Fibroblast of villous mesenchyme (primary cell): Measurements from ENCODE around the gene RAB11B. TPM values are rescaled to one million over a fixed set of nuclear protein-coding genes. Genes with fewer than 3 reads are reported as not detected.
"Not testable (repeated sequence)": the region's sequence is repeated elsewhere in the genome, so short reads cannot be mapped to it uniquely, and the experiment has no call there.

ENCODE experiments used
- DNase-seq: peaks from one replicate; pipeline ENCODE4 v3.0.0-alpha.2; 2010; ENCODE audit warnings: low read depth
- H3K4me3 ChIP-seq: 2 replicates; pipeline ENCODE4 v1.5.1; 2011; ENCODE audit warnings: low read depth, mild to moderate bottlenecking, low read length
- CTCF ChIP-seq: IDR thresholded peaks from 2 replicates; pipeline ENCODE4 v1.5.1; 2012; ENCODE audit warnings: low read depth, mild to moderate bottlenecking, low read length; ENCODE audit not compliant: insufficient read depth
- total RNA-seq: library from RNA; depleted of rRNA; stranded (reverse); fragments of >200 nt; gene quantifications from 2 replicates; pipeline ENCODE4 v1.2.3, GENCODE V29; 2012

Gene RAB11B
- 27.6 and 27.7 TPM in 2 replicates for total RNA-seq

GRCh38 chr19:8389891-8390616 is at the start of gene RAB11B:
Gene RAB11B, plus strand, starts transcription at chr19:8390360. Its CDS starts 57 bp downstream, at chr19:8390417.
- peak; percentile 100 for DNase-seq
- no peak for TF ChIP-seq CTCF
- peak within 1 kb of the TSS; percentile 71 for H3K4me3 ChIP-seq

GRCh38 chr19:8341504-8341903 is 48.7 kb upstream of the RAB11B start:
- H3K4me3 ChIP-seq, DNase-seq: not testable (repeated sequence)

- peak overlapping the region; percentile 68 for H3K4me3 ChIP-seq
- DNase-seq, result no peak
- no peak for TF ChIP-seq CTCF
Observed at GRCh38 chr19:8342316-8342683, 47.9 kb upstream of the RAB11B start.

GRCh38 chr19:8342684-8343482 is 47.3 kb upstream of the RAB11B start, which contains the start of gene KANK3:
Gene KANK3, minus strand, starts transcription at chr19:8343262. Its CDS starts 5,434 bp downstream, at chr19:8337828.
- TF ChIP-seq CTCF, result no peak
- peak within 1 kb of the TSS; percentile 68 for H3K4me3 ChIP-seq
- peak; percentile 97 for DNase-seq

- peak overlapping the region; percentile 68 for H3K4me3 ChIP-seq
- no peak for DNase-seq
- no peak for TF ChIP-seq CTCF
Observed at GRCh38 chr19:8343483-8343844, 46.7 kb upstream of the RAB11B start.

GRCh38 chr19:8349629-8350372 is 40.4 kb upstream of the RAB11B start:
- DNase-seq, H3K4me3 ChIP-seq: not testable (repeated sequence)

- peak; percentile 59 for DNase-seq
- H3K4me3 ChIP-seq, result peak overlapping the region; percentile 34
- TF ChIP-seq CTCF, result no peak
Observed at GRCh38 chr19:8352134-8352827, 37.9 kb upstream of the RAB11B start.

- not testable (repeated sequence) for H3K4me3 ChIP-seq, DNase-seq
Observed at GRCh38 chr19:8352845-8353244, 37.3 kb upstream of the RAB11B start.
